Measurements from ENCODE around the gene RSPH1.
"Not testable (repeated sequence)": the region's sequence is repeated elsewhere in the genome, so short reads cannot be mapped to it uniquely, and the experiment has no call there.

Gene RSPH1

DNA sequence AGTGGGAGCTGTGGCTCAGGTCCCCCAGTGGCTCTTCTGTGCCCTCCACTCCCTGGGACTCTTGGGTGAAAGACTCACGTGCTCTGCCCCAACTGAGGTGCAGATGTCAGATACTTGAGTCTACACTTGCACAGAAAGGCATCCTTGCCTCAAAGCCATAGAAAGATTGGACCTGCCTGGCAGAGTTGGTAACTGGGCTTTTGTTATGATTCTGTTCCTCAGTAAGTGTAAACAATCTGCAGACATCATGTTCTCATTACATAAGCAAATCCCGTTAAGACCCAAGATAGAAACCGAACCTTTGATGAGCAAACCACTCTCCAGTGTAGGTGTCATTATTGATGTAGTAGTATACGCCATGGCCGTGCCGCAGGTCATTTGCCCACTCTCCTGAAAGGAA, 10.0 kb downstream of the RSPH1 start:
- DNase-seq (ENCODE audit: low read depth) = no peak

DNA sequence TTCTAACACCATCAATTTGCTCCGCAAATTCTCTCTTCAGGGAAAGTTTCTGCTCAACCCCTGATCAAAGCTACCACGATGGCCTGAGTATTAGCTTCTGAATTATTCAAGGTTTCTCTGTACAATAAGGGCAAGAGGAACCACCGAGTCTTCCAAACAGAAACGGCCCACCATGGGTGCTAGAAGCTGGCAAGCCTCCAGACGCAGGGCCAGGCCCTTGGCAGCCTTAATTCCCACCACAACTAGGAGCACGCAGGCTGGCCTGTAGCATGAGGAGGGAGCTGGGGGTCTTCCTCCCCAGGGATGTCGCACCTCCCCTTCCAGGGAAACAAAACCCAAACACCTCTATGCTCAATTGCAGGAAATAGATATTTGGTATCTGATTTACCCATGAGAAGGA, 11.1 kb downstream of the RSPH1 start:
- DNase-seq (ENCODE audit: low read depth) = no peak

DNA sequence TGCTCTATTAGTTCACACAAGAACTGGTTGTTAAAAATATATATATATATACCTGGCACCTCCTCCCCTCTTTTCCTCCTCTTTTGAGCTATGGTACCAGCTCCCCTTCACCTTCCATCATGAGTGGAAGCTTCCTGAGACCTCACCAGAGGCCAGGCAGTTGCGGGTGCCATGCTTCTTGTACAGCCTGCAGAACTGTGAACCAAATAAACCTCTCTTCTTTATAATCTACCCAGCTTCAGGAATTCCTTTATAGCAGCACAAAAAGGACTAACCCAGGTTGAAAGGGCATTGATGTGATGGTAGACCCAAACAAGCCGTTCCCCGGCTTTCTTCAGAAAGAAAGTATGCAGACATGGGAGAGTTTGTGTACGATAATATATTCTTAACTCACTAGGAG, 14.9 kb downstream of the RSPH1 start:
- no peak for DNase-seq (ENCODE audit: low read depth)

DNA sequence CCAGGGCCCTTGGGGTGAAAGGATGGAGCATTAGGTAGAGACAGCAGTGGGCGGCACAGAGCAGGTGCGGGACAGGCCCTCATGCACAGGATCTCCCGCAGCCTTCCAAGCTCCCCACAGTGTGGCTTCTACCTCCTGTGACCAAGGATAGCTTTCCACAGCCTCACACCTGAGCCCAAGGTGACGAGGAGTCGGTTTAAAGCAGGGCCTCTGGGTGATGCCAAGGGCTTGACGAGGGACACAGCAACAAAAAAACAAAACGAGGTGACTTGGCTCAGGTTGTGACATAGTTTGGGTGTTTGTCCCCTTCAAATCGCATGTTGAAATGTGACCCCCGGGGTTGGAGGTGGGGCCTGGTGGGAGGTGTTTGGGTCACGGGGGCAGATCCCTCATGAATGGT, 15.3 kb downstream of the RSPH1 start:
- no peak for DNase-seq (ENCODE audit: low read depth)

DNA sequence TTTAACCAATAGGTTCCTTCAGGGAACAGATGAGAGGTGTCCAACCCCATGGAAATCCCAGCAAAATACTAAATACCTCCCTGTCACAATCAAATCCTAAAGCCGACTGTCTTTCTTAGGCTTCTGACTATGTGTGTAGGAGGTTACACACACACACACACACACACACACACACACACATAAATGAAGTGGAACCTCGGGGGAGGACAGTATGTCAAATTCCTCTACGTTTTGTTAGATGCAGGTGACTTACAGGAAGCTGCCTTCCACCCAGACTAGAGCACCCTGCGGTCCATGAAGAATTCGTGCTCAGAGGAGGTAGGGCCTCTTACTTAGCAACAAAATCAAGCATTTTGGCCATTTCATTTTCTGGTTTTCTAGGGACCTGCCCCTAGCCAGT, 16.4 kb downstream of the RSPH1 start:
- no peak for DNase-seq (ENCODE audit: low read depth)

DNA sequence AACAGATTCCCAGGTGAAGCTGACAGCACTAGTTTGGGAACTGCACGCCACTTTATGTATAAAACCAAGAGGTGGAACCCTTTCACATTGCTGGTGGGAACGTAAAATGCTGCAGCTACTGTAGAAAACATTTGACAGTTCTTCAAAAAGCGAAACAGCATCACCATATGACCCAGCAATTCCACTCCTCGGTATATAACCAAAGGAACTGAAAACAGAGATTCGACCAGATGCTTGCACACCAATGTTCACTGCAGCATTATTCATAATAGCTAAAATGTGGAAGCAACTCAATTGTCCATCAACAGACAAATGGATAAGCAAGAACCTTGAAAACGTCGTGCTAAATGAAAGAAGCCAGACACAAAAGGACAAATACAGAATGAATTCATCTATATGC, 17.5 kb downstream of the RSPH1 start:
- DNase-seq (ENCODE audit: low read depth) = no peak

DNA sequence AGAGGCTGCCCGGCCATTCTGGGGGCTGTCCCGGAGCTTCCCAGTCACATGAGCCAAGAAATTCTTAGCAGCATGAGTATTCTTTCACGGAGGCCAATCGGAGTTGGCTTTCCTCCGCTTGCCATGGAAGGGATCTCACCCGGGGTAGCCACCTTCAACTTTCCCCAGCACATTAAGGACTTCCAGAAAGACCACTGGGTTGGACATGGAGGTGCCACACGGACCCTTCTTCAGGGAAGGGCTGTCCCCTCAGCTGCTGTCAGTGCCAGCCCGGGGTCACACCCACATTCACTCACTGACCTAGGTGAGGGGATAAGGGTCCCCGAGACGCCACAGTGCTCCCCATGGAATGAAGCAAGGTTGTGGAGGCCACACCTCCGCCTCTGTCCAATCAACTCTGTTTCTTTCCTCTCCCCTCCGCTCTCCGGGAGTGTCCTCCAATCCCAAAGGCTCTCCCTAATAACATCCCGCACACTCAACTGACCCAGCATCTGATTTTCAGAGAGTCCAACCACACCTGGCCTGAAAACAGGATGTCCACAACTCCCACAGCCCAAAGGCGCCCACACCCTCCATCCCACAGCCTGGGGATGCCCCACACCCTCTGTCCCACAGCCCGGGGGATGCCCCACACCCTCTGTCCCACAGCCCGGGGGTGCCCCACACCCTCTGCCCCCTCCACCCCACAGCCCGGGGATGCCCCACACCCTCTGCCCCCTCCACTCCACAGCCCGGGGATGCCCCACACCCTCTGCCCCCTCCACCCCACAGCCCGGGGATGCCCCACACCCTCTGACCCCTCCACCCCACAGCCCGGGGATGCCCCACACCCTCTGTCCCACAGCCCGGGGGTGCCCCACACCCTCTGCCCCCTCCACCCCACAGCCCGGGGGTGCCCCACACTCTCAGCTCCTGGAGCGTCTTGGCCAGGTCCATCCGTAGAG, 19.4 kb downstream of the RSPH1 start:
- DNase-seq (ENCODE audit: low read depth) = no peak

DNA sequence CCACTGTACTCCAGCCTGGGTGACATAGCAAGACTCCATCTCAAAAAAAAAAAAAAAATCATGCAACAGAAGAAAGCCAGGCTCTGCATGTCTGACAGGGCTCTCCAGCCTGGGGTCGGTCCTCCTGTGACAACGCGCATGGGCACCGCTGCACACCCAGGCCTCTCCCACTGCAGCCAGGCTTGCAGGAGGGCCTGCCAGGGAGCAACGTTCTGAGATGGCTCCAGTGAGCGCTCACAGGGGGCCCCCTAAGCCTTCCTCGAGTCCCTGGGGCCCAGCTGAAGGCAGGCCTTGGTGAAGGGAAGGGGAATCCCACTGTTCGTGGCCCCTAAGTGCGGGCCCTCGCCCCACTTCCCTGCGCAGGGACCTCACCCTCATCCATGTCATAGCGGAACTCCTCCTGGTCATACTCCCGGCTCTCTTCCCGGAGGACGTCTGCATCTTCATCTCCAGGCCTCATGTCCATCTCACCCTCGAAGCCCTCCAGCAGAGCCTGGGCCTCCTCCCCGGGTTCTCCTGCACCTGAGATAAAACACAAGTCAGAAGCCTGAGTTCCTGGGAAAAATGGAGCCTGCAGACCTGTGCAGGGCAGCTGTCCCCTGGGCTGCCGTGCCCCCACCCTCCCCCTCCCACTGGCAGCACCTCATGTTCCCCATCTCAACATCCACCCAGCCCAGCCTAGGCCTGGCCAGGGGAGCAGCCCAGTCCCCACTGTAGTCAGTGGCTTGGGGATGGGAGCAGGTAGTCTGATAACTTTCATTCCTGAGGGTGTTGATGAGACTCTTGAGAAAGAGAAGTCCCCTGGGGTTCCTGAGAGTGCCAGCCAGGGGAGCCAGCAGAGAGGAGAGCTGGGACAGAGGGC, 20.3 kb downstream of the RSPH1 start:
- DNase-seq (ENCODE audit: low read depth) = no peak

DNA sequence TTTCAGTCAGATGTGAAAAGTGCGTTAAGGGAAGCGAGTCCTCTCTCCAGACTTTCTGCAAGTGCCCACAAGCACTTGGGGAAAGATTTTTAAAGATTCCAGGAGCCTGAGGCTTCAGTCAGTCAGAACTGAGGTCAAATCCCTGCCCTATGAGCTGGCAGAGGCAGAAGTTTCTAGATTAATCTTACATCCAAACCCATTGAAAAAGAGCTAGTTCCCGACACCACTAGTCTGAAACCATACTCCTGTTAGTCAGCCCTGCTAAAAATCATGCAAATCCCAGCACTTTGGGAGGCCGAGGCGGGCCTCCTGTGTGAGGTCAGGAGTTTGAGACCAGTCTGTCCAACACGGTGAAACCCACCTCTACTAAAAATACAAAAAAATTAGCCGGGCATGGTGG, 21.0 kb downstream of the RSPH1 start:
- no peak for DNase-seq (ENCODE audit: low read depth)

DNA sequence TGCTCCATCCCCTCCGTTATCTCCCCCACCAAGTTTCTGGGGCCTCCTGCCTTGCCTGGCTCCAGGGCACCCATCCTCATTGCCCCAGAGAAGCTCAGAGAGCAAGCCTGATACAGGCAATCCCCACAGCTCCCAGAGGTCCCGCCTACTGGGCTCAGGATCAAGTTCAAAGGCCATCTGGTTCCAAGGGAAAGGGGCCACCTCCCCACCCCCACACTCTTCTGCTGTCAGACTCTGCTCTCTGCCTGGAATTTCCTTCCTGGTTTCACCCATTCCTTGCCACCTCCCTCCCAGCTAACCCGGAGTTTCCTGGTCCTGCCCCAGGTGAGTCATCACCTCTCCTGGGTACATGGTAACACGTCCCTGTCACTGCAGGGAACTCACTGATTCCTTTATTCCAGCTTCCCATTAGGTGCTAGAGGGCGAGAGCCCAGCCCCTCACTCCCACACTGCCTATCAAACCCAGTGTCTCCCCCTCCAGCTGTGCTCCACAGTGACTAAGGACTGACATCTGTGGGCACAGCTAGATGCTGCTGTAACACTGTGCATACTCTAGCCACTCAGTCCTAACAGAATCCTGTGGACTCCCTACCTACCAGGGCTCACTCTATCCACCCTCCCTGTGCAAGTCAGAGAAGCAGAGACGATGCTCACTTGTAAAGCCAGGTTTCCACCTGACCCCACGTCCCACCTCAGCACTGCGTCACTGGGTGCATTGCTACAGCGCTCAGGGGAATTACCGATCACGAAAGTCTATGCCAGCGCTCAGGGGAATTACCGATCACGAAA, 21.8 kb downstream of the RSPH1 start:
- DNase-seq (ENCODE audit: low read depth) = no peak

DNA sequence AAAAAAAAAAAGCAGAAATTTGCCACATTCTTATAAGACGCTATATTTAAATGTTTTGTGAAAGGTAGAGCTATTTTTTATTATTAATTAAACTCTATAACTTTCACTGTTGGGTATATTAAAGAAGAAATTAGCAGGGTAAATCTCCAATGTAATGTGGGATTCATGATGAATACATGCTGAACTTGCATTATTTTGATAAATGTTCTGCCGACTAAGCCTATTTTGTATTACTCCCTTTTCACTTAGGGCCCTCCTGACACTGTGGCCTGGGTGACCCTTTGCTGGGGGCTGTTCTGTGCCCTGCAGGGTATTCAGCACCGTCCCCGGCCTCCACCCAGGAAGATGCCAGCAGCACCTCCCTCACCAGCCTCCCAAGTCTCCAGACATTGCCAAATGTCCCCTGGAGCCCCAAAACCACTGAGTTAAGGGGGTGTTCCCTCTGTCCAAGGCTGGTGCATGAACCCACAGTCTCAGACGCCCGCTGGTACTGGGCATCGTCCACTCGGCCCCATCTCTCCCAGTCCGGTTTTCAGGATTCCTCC, 22.5 kb downstream of the RSPH1 start:
- DNase-seq (ENCODE audit: low read depth) = no peak

DNA sequence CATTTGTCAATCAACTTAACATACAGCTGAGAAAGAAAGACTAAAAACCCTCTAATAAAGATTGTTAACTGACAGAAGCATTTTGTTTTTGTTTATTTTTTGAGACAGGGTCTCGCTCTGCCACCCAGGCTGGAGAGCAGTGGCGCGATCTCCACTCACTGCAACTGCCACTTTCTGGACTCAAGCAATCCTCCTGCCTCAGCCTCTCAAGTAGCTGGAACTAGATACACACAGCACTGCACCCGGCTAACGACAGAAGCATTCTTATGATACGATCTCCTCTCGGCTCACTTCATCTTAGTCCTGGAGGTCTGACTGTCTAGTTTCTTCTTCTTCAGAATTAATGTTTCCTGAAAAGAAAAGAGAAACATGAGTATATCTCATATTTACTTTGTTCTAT, 23.5 kb downstream of the RSPH1 start:
- DNase-seq (ENCODE audit: low read depth) = no peak

DNA sequence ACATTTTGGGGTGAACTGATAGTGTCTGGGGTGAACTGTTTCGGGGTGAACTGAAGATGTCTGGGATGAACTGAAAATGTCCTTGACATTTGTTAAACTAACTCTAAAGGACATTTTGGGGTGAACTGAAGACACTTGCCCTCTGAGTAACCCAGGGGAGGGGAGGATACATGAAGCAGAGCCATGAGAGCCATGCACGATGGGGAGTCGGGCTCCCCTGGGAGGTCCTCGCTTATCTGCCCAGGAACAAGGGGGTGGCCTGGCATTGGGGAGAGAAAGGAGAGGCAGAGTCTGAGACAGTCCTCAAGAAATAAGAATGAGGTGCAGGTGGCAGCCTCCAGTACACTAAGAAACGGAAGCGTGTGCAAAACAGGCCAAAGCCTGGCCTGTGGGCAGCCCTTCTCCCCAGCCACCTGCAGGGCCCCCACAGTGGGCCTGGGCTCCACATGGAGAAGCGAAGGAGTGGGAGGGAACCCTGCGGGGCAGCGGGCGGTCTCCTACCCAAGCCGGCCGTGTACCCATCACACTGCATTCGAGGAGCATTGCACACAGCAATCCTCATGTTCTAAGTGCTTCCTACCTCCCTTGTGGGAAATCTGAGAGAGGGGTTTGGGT, 24.2 kb downstream of the RSPH1 start:
- no peak for DNase-seq (ENCODE audit: low read depth)

DNA sequence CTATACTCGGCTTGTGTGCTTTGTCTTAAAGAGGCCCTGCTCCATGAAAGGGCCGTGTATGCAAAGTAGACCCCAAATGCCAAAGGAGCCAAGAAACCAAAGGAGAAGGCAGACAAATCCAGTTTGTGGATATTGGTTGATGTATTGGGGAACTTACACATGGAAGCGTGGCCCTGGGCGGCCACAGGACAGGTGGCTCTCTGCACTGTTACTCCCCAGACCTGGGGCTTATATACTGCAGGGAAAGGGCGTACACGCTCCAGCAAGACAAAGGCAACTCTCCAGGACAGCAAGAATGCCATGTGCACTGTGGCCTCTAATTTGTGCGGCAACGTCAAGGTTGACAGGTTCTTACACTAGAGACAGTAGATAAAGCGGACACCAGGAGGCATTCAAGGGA, 24.8 kb downstream of the RSPH1 start:
- no peak for DNase-seq (ENCODE audit: low read depth)

DNA sequence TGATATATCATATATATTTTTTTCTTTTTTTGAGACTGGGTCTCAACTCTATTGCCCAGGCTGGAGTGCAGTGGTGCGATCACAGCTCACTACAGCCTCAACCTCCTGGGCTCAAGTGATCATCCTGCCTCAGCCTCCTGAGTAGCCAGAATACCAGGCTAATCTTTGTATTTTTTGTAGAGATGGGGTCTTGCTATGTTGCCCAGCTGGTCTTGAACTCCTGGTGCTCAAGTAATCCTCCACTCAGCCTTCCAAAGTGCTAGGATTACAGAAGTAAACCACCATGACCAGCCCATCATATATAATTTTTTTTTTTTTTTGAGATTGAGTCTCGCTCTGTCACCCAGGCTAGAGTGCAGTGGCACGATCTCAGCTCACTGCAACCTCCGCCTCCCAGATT, 26.3 kb downstream of the RSPH1 start:
- not testable (repeated sequence) for DNase-seq (ENCODE audit: low read depth)

DNA sequence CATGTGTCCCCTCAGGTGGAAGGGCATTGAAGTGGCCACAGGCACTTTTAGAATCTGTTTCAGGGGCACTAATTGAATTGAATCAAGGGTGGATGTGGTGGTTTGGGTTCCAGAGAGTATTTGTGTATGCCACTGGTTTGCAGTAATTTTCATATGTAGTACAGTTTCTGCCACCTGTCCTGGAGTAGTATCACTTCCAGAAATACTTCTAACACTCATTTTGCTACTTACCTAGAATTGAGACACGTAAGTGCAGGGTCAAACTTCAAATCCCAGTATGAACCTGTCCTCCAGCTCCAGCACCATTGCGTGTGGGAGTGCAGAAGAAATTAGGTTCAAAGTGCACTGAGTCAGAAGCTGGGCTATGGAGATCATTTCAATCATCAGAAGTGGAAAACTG, 26.8 kb downstream of the RSPH1 start:
- no peak for DNase-seq (ENCODE audit: low read depth)

DNA sequence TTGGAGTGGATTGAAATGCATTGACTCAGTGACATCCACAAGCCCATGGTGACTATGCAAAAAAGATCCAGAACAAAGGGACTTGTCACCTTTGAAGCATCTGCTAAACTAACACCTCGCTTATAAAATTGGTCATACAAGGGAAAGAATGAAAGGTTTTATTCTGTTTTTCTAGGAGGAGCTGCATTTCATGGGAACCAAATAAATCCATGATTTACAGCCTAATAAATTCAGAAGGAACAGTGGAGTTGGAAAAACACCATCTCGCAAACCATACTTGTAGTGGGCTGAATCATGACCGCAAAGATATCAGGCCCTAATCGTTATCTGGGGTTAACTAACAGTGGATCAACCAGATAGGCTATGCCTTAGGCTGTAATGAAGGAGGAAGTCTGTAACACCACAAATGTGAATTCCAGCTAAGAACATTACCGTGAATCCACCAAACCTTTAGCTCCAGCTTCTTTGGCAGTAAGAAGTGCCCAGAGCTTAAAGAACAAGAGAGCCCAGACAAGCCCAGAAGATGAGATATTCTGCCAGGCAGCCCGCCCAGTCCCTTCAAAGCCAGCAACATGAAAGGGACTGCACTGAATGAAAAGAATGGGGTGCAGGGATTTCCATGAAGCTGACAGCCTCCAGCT, 27.4 kb downstream of the RSPH1 start:
- no peak for DNase-seq (ENCODE audit: low read depth)

DNA sequence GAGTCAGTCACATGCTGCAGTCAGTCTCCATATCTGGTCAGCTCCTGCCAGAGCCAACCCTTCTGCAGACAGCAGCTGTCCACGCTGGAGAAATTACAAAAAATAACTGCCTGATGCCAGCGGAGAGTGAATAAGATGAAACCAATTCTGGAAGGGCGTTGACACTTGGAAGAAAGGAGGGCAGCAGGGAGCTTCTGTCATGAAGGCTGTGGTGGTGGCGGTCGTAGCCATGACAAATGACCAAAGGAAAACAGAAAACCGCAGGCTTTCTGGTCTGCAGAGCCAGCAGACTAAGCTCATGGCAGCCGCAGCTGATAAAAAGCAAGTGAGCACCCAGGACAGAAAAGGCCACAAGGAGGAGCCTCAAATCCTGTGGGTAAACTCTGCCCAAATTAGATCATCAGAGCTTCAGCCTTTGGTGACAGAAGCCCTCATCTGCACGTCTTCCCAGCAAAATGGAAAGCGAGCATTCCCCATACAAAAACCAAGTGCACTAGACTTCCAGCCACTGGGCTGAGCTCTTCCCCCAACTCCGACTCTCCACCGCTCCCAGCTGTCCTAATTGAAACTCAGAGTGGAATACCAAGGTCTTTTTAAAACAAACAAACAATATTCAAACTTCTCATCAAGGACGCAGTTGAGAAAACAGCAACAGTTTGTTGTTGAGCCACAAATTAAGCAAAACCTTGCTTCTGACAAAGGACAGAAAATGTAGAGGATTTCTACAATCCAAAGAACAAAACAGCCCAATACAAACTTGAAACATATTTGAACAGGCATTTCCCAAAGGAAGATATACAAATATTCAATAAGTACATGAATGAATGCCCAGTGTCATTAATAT, 28.7 kb downstream of the RSPH1 start:
- DNase-seq (ENCODE audit: low read depth) = no peak

DNA sequence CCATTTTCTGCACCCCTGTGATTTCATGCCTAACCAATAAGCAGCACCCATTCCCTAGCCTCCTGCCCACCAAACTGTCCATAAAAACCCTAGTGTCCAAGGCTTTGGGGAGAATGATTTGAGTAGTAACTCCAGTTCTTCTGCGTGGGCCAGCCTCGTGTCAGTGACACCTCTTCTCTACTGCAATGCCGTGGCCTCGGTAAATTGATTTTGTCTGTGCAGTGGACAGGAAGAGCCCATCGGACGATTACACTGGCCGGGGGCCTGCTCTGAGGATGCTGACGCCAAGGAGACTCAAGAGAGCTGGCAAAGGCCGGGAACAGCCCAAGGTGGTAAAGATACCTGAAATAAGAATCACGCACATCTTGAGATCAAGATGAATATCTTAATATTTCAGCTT, 29.3 kb downstream of the RSPH1 start:
- DNase-seq (ENCODE audit: low read depth) = no peak

DNA sequence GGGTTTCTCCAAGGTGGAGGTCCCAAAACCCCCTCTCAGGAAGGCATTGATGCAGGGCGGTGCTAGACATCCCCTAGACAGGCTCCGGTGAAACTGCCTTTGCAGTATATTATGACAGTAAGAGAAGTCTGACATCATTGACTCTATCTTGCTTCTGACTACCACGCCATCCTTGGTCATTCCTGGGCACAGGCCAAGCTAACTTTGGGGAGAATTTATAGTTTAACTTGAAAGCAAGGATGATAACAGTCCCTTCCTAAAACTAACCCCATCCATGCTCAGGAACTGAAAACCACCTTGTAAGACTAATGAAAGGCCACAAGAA, 30.3 kb downstream of the RSPH1 start:
- DNase-seq (ENCODE audit: low read depth) = no peak
